IMR-90 (cell line): ENCODE data around the gene TEAD1.

Experiments used
- CEBPB ChIP-seq: IDR thresholded peaks from 2 replicates; pipeline ENCODE4 v1.6.1; 2012; ENCODE audit warnings: low read depth, low read length, improper control_type of control experiment
- CHD1 ChIP-seq: IDR thresholded peaks from 2 replicates; pipeline ENCODE4 v1.6.1; 2012; ENCODE audit warnings: low read depth, low read length, improper control_type of control experiment
- CTCF ChIP-seq: conservative IDR thresholded peaks from 2 replicates; pipeline ENCODE4 v1.5.1; 2012; ENCODE audit warnings: mild to moderate bottlenecking, low read depth, low read length, improper control_type of control experiment
- FOS ChIP-seq: fragments of 150-350 bp; IDR thresholded peaks from 2 replicates; pipeline ENCODE4 v1.6.1; 2016; ENCODE audit warnings: low read depth, low read length
- MAFK ChIP-seq: IDR thresholded peaks from 2 replicates; pipeline ENCODE4 v1.6.1; 2012; ENCODE audit warnings: low read depth, low read length, improper control_type of control experiment
- MXI1 ChIP-seq: IDR thresholded peaks from 2 replicates; pipeline ENCODE4 v1.6.1; 2012; ENCODE audit warnings: low read depth, mild to moderate bottlenecking, low read length, moderate library complexity, borderline replicate concordance
- POLR2A ChIP-seq: IDR thresholded peaks from 2 replicates; pipeline ENCODE4 v1.6.1; 2012; ENCODE audit warnings: mild to moderate bottlenecking, low read depth, low read length
- RAD21 ChIP-seq: IDR thresholded peaks from 2 replicates; pipeline ENCODE4 v1.6.1; 2012; ENCODE audit warnings: low read length, improper control_type of control experiment
- RCOR1 ChIP-seq: IDR thresholded peaks from 2 replicates; pipeline ENCODE4 v1.6.1; 2012; ENCODE audit warnings: mild to moderate bottlenecking, low read length, improper control_type of control experiment; ENCODE audit not compliant: insufficient replicate concordance
- RFX5 ChIP-seq: IDR thresholded peaks from 2 replicates; pipeline ENCODE4 v1.8.0; 2012; ENCODE audit warnings: low read depth, mild to moderate bottlenecking, low read length, moderate library complexity
- SMC3 ChIP-seq: fragments of 150-350 bp; IDR thresholded peaks from 2 replicates; pipeline ENCODE4 v1.6.1; 2016; ENCODE audit warnings: low read depth, mild to moderate bottlenecking, antibody characterized with exemption, low read length, moderate library complexity
- USF2 ChIP-seq: fragments of 150-350 bp; IDR thresholded peaks from 2 replicates; pipeline ENCODE4 v1.6.1; 2017; ENCODE audit warnings: mild to moderate bottlenecking, antibody characterized with exemption, low read length, low read depth

GRCh38 chr11:12719221-12719620, 45.0 kb downstream of the TEAD1 start:
- TF ChIP-seq CTCF (no peak), RAD21 (no peak), POLR2A (no peak), RFX5 (no peak), USF2 (no peak), RCOR1 (no peak), FOS (no peak), CHD1 (no peak), MXI1 (no peak), SMC3 (no peak), CEBPB (no peak), MAFK (no peak)
